ENCODE data around the gene RAPGEF5.

DNA sequence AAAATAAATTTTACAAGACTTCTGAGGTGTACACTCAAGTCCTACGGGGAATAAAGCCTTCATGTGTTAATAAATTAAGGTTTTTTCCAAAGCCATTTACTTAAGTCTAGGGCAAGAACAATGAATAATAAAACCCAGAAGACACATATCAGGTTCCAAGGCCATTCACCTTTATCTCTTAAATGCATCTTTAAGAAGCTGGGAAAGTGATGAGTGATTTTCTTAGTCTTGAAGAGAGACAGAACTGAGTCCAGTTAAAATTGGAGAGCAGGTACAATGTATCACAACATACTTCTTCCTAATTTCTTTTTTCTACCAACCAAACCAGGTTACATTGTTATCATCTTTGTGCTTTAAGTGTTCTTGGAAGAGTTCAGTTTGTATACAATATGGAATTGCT, 189.5 kb downstream of the RAPGEF5 start:
- TF ChIP-seq, protein P1, sequence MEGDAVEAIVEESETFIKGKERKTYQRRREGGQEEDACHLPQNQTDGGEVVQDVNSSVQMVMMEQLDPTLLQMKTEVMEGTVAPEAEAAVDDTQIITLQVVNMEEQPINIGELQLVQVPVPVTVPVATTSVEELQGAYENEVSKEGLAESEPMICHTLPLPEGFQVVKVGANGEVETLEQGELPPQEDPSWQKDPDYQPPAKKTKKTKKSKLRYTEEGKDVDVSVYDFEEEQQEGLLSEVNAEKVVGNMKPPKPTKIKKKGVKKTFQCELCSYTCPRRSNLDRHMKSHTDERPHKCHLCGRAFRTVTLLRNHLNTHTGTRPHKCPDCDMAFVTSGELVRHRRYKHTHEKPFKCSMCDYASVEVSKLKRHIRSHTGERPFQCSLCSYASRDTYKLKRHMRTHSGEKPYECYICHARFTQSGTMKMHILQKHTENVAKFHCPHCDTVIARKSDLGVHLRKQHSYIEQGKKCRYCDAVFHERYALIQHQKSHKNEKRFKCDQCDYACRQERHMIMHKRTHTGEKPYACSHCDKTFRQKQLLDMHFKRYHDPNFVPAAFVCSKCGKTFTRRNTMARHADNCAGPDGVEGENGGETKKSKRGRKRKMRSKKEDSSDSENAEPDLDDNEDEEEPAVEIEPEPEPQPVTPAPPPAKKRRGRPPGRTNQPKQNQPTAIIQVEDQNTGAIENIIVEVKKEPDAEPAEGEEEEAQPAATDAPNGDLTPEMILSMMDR (IDR thresholded peaks at IDR 0.05; ENCODE audit: extremely low read depth in 1 of 2, insufficient read depth in 1 of 2, low read depth in 1 of 2, low read length in 2 of 2): no peak
- TF ChIP-seq EZH2 (IDR thresholded peaks at IDR 0.05; ENCODE audit: borderline replicate concordance, low read depth, low read length, severe bottlenecking) (no peak), POLR2A (IDR thresholded peaks at IDR 0.05; ENCODE audit: low read depth, low read length) (no peak), GATA2 (IDR thresholded peaks at IDR 0.05; ENCODE audit: insufficient read depth, insufficient read length, low read depth, low read length) (no peak), JUN (IDR thresholded peaks at IDR 0.05; ENCODE audit: borderline replicate concordance, insufficient read depth, insufficient read length, low read depth) (no peak), FOS (IDR thresholded peaks at IDR 0.05; ENCODE audit: borderline replicate concordance, insufficient read depth, low read length) (no peak), MAX (IDR thresholded peaks at IDR 0.05; ENCODE audit: insufficient read depth, insufficient read length) (no peak), POLR2AphosphoS5 (IDR thresholded peaks at IDR 0.05; ENCODE audit: insufficient read depth, low read depth, low read length) (no peak)

All from endothelial cell of umbilical vein (primary cell).